DND-41 (cell line): ENCODE results near the gene C11orf52.

Experiments used
- ATAC-seq: fragments of 200-7000 bp; cut with Tn5 transposase; 3 replicates; pipeline ENCODE4 v1.9.1; 2021; ENCODE audit warnings: low read depth; ENCODE audit not compliant: insufficient read depth
- DNase-seq: peaks from one replicate; pipeline ENCODE4 v3.0.0-alpha.2; 2020
- H2AFZ ChIP-seq: 2 replicates; pipeline ENCODE4 v1.6.0; 2012; ENCODE audit warnings: low read depth, low read length
- H3K27ac ChIP-seq: 2 replicates; pipeline ENCODE4 v1.5.1; 2012; ENCODE audit warnings: low read length, inconsistent platforms
- H3K27me3 ChIP-seq: fragments of 200-600 bp; sonication (generic); 2 replicates; pipeline ENCODE4 v1.6.0; 2012; ENCODE audit warnings: low read length, mild to moderate bottlenecking, inconsistent platforms; ENCODE audit not compliant: insufficient read depth, poor library complexity
- H3K36me3 ChIP-seq: 2 replicates; pipeline ENCODE4 v1.5.1; 2012; ENCODE audit warnings: low read length, inconsistent platforms; ENCODE audit not compliant: insufficient read depth
- H3K4me1 ChIP-seq: 2 replicates; pipeline ENCODE4 v1.5.1; 2012; ENCODE audit warnings: mild to moderate bottlenecking, low read length; ENCODE audit not compliant: insufficient read depth
- H3K4me2 ChIP-seq: 2 replicates; pipeline ENCODE4 v1.6.0; 2012; ENCODE audit warnings: mild to moderate bottlenecking, moderate library complexity, low read length, inconsistent platforms; ENCODE audit not compliant: insufficient read depth
- H3K4me3 ChIP-seq, 2 experiments: fragments of 200-600 bp in 1 of 2; shearing (Covaris generic) in 1 of 2; 2 replicates each; pipeline ENCODE4 v1.5.1; 2012 to 2016; ENCODE audit warnings: inconsistent platforms in 2 of 2, low read length in 2 of 2, mild to moderate bottlenecking in 2 of 2, low read depth in 1 of 2, moderate library complexity in 1 of 2
- H3K79me2 ChIP-seq: 2 replicates; pipeline ENCODE4 v1.6.0; 2012; ENCODE audit warnings: low read length, inconsistent platforms; ENCODE audit not compliant: insufficient read depth
- H3K9ac ChIP-seq: 2 replicates; pipeline ENCODE4 v1.6.0; 2012; ENCODE audit warnings: low read depth, mild to moderate bottlenecking, inconsistent platforms, low read length, moderate library complexity
- H3K9me3 ChIP-seq: 2 replicates; pipeline ENCODE4 v1.5.1; 2012; ENCODE audit warnings: low read length, moderate library complexity, mild to moderate bottlenecking, inconsistent platforms; ENCODE audit not compliant: insufficient read depth, severe bottlenecking
- H4K20me1 ChIP-seq: 2 replicates; pipeline ENCODE4 v1.6.0; 2012; ENCODE audit warnings: low read length; ENCODE audit not compliant: insufficient read depth
- EZH2 ChIP-seq: IDR thresholded peaks from 3 replicates; pipeline ENCODE4 v1.6.1; 2012; ENCODE audit warnings: borderline replicate concordance, low read depth, mild to moderate bottlenecking, moderate library complexity, low read length, inconsistent platforms; ENCODE audit not compliant: severe bottlenecking
- TF ChIP-seq, protein P1 (sequence below): IDR thresholded peaks from 2 replicates; pipeline ENCODE4 v1.5.1; 2012; ENCODE audit warnings: borderline replicate concordance, low read length, moderate library complexity, mild to moderate bottlenecking; ENCODE audit not compliant: poor library complexity, severe bottlenecking; ENCODE audit errors: extremely low read depth

The C11orf52 gene

DNA sequence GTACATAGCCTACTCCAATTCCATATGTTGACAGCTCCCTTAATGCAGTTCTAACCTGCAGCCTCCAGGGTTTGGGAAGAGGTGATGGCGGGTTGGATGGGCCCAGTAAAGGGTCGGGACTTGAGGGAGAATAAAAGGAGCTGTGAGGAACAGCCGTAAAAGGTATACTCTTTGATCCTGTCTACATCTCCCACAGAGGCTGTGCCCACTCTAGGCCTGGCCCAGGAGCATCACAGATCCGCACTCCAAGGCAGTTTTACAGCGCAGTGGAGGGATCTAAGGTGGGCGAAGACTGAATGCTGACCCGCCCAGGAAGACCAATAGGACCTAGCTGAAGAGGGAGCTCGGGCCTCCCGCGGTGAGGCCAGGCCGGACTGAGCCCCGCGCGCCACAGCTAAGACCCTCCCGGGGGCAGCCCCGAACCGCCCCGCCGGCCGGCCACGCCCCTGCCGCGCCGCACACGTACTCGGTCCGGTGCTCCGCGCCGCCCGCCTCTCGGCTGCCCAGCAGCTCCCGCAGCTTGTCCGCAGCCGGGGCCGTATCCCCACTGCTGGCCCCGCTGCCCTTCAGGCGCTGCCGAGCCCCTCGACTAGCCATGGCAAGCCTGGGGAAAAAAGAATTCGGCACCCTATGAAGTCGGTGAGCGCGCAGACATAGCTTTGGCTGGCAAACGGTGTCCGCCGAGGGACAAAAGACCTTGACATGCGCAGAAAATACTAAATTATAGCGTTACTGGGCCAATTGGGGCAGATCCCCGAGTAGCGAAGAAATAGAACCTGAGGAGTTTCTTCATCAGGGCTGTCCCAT, 47.6 kb upstream of the C11orf52 start, which contains the start of gene ALG9:
TSS of gene ALG9 (minus strand) at position 696 of the 807 bp plus-strand sequence. CDS start at position 597, 99 bp downstream.
- Histone ChIP-seq H3K4me1 (peaks cover 33% of the 10 kb centered on the region), H3K9ac (peak within 1 kb of the TSS; percentile 68), H3K79me2 (peaks cover 12% of the 10 kb centered on the region), H3K9me3 (no peaks in the 10 kb centered on the region), H3K27me3 (no peaks in the 10 kb centered on the region), H3K4me3 (peak within 1 kb of the TSS; percentile 75 to 92), H3K4me2 (peak within 1 kb of the TSS; percentile 93), H2AFZ (peak within 1 kb of the TSS; percentile 98), H3K36me3 (peaks cover 39% of the 10 kb centered on the region), H3K27ac (peak within 1 kb of the TSS; percentile 73), H4K20me1 (no peaks in the 10 kb centered on the region)
- ATAC-seq (peak; percentile 89), DNase-seq (peak; percentile 89)
- TF ChIP-seq, protein P1, sequence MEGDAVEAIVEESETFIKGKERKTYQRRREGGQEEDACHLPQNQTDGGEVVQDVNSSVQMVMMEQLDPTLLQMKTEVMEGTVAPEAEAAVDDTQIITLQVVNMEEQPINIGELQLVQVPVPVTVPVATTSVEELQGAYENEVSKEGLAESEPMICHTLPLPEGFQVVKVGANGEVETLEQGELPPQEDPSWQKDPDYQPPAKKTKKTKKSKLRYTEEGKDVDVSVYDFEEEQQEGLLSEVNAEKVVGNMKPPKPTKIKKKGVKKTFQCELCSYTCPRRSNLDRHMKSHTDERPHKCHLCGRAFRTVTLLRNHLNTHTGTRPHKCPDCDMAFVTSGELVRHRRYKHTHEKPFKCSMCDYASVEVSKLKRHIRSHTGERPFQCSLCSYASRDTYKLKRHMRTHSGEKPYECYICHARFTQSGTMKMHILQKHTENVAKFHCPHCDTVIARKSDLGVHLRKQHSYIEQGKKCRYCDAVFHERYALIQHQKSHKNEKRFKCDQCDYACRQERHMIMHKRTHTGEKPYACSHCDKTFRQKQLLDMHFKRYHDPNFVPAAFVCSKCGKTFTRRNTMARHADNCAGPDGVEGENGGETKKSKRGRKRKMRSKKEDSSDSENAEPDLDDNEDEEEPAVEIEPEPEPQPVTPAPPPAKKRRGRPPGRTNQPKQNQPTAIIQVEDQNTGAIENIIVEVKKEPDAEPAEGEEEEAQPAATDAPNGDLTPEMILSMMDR = peak; percentile 48
- no peak for TF ChIP-seq EZH2

DNA sequence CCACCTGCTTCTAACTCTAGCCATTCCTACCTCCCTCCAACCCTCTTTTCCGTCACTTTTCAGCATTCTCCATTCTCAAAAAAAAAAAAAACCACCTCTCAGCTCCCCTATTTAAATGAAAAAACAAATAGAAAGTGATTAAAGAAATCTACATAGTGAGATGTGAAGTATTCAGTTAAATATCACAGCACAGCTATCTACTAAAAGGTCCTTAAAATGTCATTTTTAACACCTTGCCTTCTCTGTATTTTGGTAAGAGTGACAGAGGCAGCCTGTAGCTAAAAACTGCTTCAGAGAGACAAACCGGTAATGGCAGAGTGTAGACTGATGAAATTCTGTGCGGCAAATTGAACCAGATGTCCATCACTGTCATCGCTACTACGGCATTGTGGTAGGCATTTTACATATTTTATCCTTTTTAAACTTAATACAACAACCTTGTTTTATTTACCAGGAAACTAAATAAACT, 47.0 kb upstream of the C11orf52 start:
- Histone ChIP-seq H3K9me3 (no peaks in the 10 kb centered on the region), H3K27ac (peak overlapping the region; percentile 73), H3K27me3 (no peaks in the 10 kb centered on the region), H3K4me3 (peak overlapping the region; percentile 75 to 92), H2AFZ (peak overlapping the region; percentile 98), H3K4me2 (peak overlapping the region; percentile 93), H3K36me3 (peaks cover 39% of the 10 kb centered on the region), H3K4me1 (peaks cover 33% of the 10 kb centered on the region), H3K9ac (peak overlapping the region; percentile 68), H3K79me2 (peaks cover 12% of the 10 kb centered on the region), H4K20me1 (no peaks in the 10 kb centered on the region)
- TF ChIP-seq, protein P1 = no peak
- TF ChIP-seq EZH2 = no peak
- DNase-seq (no peak), ATAC-seq (no peak)

- H3K27me3 ChIP-seq = no peaks in the 10 kb centered on the region
- TF ChIP-seq, protein P1 = no peak
- no peak for TF ChIP-seq EZH2
- no peaks in the 10 kb centered on the region for H3K9me3 ChIP-seq
- peak overlapping the region; percentile 74 to 81 for H3K4me3 ChIP-seq
- DNase-seq (no peak), ATAC-seq (peak; percentile 14; the same call in 2 of the 3 replicates)
- H3K4me2 ChIP-seq = peak overlapping the region; percentile 95
- H3K9ac ChIP-seq = peak overlapping the region; percentile 81
- peaks cover 15% of the 10 kb centered on the region for H3K79me2 ChIP-seq
- H3K4me1 ChIP-seq = peaks cover 21% of the 10 kb centered on the region
- H3K27ac ChIP-seq = peak overlapping the region; percentile 93
- no peaks in the 10 kb centered on the region for H4K20me1 ChIP-seq
- peaks cover 24% of the 10 kb centered on the region for H3K36me3 ChIP-seq
- H2AFZ ChIP-seq = peak overlapping the region; percentile 97
Observed at GRCh38 chr11:111878385-111878848, 40.3 kb upstream of the C11orf52 start.
